ENCODE data around the gene RNLS. TPM values are rescaled to one million over a fixed set of nuclear protein-coding genes. Genes with fewer than 3 reads are reported as not detected.

RNLS gene
- total RNA-seq, 1 experiment from 2014 or later: not detected

DNA sequence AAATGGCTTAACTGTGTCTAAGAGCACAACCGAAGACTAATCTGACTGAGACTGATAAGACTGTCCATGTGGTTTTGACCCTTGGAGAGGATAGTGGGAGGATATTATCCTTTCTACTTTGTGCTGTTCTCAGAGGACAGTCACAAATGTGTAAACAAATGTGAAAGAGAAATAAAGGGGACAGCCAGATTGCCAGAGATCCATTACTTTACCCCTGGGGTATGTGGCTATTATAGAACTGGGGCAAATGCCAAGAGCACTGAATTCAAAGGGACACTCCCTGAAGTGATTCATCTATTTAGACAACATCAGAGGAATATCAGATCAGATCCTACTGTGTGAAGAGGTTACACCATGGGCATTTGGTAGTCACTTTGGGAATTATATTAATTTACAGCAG, 154.7 kb downstream of the RNLS start:
- Histone ChIP-seq H4K20me1 (ENCODE audit: insufficient read depth) (no peaks in the 10 kb centered on the region), H3K9me3 (ENCODE audit: control insufficient read depth in 1 of 2, insufficient read depth in 1 of 2, low read depth in 1 of 2, low read length in 2 of 2) (no peaks in the 10 kb centered on the region), H3K27me3 (ENCODE audit: insufficient read depth, low read length) (no peaks in the 10 kb centered on the region; the same call in 1 of the 2 replicates), H2AFZ (ENCODE audit: low read depth, low read length, poor library complexity, severe bottlenecking) (peak overlapping the region; percentile 47), H3K27ac (ENCODE audit: low read depth, low read length) (peak overlapping the region; percentile 58), H3K9me2 (ENCODE audit: insufficient read depth) (no peaks in the 10 kb centered on the region), H3K4me1 (ENCODE audit: control insufficient read depth in 1 of 2, insufficient read depth in 2 of 2, low read length in 2 of 2) (peaks cover 18 to 24% of the 10 kb centered on the region in 2 experiments), H3K4me3 (replicated peaks in 1 of 2; ENCODE audit: low read depth in 1 of 2, low read length in 2 of 2) (peak overlapping the region in 1 of 2 experiments; percentile 26; a peak in 1 of 4 replicates), H3K9ac (ENCODE audit: low read length) (no peak overlapping the region), H3K36me3 (ENCODE audit: control insufficient read depth in 1 of 2, insufficient read depth in 2 of 2, low read length in 2 of 2) (no peaks in the 10 kb centered on the region), H3K4me2 (ENCODE audit: low read length) (peak overlapping the region; percentile 69), H3K79me2 (ENCODE audit: insufficient read depth, low read length) (no peaks in the 10 kb centered on the region)
- peak; percentile 95 for ATAC-seq
- BruUV-seq (replicated peaks): no TSS peak
- peak; percentile 80 for DNase-seq (ENCODE audit: low read depth, low spot score)
- CTCF ChIA-PET: no interaction called here
- RAD21 ChIA-PET (ENCODE audit: low non-redundant PET in 1 of 2, low total read pairs in 2 of 2, uncharacterized antibody in 2 of 2, unreplicated experiment in 2 of 2): interaction anchor here in 1 of 2 experiments (0.6 kb wide), 1 partner anchor 41 kb away, joined by 3 read pairs; no protein-coding TSS in a partner anchor
- POLR2A ChIA-PET: no interaction called here
- intact Hi-C loops (cut with micrococcal nuclease): no loop called here
- peak; percentile 86 for TF ChIP-seq TCF7L2 (IDR thresholded peaks at IDR 0.05; ENCODE audit: borderline replicate concordance, extremely low read depth, insufficient read depth, insufficient read length)
- TF ChIP-seq, protein P1, sequence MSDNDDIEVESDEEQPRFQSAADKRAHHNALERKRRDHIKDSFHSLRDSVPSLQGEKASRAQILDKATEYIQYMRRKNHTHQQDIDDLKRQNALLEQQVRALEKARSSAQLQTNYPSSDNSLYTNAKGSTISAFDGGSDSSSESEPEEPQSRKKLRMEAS (IDR thresholded peaks at IDR 0.05): peak; percentile 35; the same call in 1 of the 2 replicates
- peak; percentile 23 for TF ChIP-seq YY1 (IDR thresholded peaks at IDR 0.05; ENCODE audit: extremely low read depth, insufficient replicate concordance, low read depth, low read length)
- TF ChIP-seq POLR2AphosphoS5 (IDR thresholded peaks at IDR 0.05; ENCODE audit: low read depth, low read length): peak; percentile 51; the same call in 1 of the 2 replicates
- TF ChIP-seq CBX3 (IDR thresholded peaks at IDR 0.05; ENCODE audit: low read depth): peak; percentile 70; the same call in 1 of the 2 replicates
- TF ChIP-seq ZFX (IDR thresholded peaks at IDR 0.05): no peak
- TF ChIP-seq SIN3A (IDR thresholded peaks at IDR 0.05; ENCODE audit: low read depth): peak; percentile 67
- no peak for TF ChIP-seq ELF1 (IDR thresholded peaks at IDR 0.05; ENCODE audit: borderline replicate concordance, low read depth)
- TF ChIP-seq EGR1 (IDR thresholded peaks at IDR 0.05; ENCODE audit: low read depth): no peak
- TF ChIP-seq, protein P2, sequence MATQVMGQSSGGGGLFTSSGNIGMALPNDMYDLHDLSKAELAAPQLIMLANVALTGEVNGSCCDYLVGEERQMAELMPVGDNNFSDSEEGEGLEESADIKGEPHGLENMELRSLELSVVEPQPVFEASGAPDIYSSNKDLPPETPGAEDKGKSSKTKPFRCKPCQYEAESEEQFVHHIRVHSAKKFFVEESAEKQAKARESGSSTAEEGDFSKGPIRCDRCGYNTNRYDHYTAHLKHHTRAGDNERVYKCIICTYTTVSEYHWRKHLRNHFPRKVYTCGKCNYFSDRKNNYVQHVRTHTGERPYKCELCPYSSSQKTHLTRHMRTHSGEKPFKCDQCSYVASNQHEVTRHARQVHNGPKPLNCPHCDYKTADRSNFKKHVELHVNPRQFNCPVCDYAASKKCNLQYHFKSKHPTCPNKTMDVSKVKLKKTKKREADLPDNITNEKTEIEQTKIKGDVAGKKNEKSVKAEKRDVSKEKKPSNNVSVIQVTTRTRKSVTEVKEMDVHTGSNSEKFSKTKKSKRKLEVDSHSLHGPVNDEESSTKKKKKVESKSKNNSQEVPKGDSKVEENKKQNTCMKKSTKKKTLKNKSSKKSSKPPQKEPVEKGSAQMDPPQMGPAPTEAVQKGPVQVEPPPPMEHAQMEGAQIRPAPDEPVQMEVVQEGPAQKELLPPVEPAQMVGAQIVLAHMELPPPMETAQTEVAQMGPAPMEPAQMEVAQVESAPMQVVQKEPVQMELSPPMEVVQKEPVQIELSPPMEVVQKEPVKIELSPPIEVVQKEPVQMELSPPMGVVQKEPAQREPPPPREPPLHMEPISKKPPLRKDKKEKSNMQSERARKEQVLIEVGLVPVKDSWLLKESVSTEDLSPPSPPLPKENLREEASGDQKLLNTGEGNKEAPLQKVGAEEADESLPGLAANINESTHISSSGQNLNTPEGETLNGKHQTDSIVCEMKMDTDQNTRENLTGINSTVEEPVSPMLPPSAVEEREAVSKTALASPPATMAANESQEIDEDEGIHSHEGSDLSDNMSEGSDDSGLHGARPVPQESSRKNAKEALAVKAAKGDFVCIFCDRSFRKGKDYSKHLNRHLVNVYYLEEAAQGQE (IDR thresholded peaks at IDR 0.05; ENCODE audit: low read depth): no peak
- TF ChIP-seq, protein P3, sequence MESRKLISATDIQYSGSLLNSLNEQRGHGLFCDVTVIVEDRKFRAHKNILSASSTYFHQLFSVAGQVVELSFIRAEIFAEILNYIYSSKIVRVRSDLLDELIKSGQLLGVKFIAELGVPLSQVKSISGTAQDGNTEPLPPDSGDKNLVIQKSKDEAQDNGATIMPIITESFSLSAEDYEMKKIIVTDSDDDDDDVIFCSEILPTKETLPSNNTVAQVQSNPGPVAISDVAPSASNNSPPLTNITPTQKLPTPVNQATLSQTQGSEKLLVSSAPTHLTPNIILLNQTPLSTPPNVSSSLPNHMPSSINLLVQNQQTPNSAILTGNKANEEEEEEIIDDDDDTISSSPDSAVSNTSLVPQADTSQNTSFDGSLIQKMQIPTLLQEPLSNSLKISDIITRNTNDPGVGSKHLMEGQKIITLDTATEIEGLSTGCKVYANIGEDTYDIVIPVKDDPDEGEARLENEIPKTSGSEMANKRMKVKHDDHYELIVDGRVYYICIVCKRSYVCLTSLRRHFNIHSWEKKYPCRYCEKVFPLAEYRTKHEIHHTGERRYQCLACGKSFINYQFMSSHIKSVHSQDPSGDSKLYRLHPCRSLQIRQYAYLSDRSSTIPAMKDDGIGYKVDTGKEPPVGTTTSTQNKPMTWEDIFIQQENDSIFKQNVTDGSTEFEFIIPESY (IDR thresholded peaks at IDR 0.05; ENCODE audit: extremely low read depth, insufficient replicate concordance, low read length): no peak
- TF ChIP-seq ZNF274 (IDR thresholded peaks at IDR 0.05; ENCODE audit: low read depth, low read length): no peak
- TF ChIP-seq FOSL1 (IDR thresholded peaks at IDR 0.05; ENCODE audit: low read depth): peak; percentile 82
- TF ChIP-seq CEBPB (IDR thresholded peaks at IDR 0.05; ENCODE audit: low read depth): peak; percentile 82
- TF ChIP-seq, protein P4, sequence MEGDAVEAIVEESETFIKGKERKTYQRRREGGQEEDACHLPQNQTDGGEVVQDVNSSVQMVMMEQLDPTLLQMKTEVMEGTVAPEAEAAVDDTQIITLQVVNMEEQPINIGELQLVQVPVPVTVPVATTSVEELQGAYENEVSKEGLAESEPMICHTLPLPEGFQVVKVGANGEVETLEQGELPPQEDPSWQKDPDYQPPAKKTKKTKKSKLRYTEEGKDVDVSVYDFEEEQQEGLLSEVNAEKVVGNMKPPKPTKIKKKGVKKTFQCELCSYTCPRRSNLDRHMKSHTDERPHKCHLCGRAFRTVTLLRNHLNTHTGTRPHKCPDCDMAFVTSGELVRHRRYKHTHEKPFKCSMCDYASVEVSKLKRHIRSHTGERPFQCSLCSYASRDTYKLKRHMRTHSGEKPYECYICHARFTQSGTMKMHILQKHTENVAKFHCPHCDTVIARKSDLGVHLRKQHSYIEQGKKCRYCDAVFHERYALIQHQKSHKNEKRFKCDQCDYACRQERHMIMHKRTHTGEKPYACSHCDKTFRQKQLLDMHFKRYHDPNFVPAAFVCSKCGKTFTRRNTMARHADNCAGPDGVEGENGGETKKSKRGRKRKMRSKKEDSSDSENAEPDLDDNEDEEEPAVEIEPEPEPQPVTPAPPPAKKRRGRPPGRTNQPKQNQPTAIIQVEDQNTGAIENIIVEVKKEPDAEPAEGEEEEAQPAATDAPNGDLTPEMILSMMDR (IDR thresholded peaks at IDR 0.05 in 2 of 3, conservative IDR thresholded peaks at IDR 0.05 in 1 of 3; ENCODE audit: borderline replicate concordance in 1 of 3, insufficient read depth in 1 of 3, low read depth in 2 of 3, low read length in 2 of 3): no peak
- peak; percentile 92 for TF ChIP-seq JUND (IDR thresholded peaks at IDR 0.05)
- TF ChIP-seq SRF (IDR thresholded peaks at IDR 0.05; ENCODE audit: low read depth): 0 out of 2 replicates have a peak, but pooled peaks have one; percentile 38
- no peak for TF ChIP-seq POLR2A (IDR thresholded peaks at IDR 0.05; ENCODE audit: borderline replicate concordance, extremely low read depth, insufficient read depth, insufficient read length)
- no peak for TF ChIP-seq EZH2phosphoT487 (IDR thresholded peaks at IDR 0.05; ENCODE audit: borderline replicate concordance)
- TF ChIP-seq RAD21 (IDR thresholded peaks at IDR 0.05; ENCODE audit: low read depth): peak; percentile 30
- peak; percentile 85 for TF ChIP-seq SP1 (IDR thresholded peaks at IDR 0.05; ENCODE audit: low read depth)
- TF ChIP-seq EZH2 (IDR thresholded peaks at IDR 0.05): no peak

Measured in HCT116 (cell line).